HS-5 (cell line): ENCODE measurements around the gene SLC25A43.
"Not testable (repeated sequence)": the region's sequence is repeated elsewhere in the genome, so short reads cannot be mapped to it uniquely, and the experiment has no call there.

Source experiments
- DNase-seq: peaks from one replicate; pipeline ENCODE4 v3.0.0-alpha.2; 2012; ENCODE audit warnings: low read depth

Gene SLC25A43

DNA sequence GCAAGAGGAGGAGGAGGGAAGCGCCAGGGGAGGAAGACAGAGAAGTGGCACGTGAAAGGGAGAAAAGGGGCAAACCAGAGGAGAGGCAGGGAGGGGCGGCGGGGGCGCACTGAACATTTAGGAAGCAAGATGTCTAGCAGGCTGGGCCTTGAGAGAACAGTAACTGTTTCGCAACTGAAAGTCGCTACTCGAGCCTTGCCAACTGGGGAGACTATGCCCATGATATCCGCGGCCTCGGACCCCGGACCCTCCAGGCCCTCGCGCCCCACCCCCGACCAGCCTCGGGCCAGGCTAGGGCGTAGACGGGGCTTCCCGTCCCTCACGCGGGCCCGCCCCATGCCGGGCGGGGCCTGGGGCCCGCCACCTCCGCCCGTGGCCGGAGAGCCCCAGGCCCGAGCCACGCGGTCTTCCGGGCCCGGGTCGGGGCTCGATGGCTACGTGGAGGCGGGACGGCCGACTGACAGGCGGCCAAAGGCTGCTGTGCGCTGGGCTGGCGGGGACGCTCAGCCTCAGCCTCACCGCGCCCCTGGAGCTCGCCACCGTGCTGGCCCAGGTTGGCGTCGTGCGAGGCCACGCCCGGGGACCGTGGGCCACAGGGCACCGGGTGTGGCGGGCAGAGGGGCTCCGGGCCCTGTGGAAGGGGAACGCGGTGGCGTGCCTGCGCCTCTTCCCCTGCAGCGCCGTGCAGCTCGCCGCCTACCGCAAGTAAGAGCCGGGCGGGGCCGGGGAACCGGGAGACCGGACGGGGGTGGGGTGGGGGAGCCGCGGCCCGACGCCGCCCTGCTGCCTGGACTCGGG lies at the start of gene SLC25A43:
Gene SLC25A43 (plus strand): TSS at position 363 of the 798 bp plus-strand sequence. CDS start 68 bp downstream, at position 431.
- DNase-seq = no peak

DNA sequence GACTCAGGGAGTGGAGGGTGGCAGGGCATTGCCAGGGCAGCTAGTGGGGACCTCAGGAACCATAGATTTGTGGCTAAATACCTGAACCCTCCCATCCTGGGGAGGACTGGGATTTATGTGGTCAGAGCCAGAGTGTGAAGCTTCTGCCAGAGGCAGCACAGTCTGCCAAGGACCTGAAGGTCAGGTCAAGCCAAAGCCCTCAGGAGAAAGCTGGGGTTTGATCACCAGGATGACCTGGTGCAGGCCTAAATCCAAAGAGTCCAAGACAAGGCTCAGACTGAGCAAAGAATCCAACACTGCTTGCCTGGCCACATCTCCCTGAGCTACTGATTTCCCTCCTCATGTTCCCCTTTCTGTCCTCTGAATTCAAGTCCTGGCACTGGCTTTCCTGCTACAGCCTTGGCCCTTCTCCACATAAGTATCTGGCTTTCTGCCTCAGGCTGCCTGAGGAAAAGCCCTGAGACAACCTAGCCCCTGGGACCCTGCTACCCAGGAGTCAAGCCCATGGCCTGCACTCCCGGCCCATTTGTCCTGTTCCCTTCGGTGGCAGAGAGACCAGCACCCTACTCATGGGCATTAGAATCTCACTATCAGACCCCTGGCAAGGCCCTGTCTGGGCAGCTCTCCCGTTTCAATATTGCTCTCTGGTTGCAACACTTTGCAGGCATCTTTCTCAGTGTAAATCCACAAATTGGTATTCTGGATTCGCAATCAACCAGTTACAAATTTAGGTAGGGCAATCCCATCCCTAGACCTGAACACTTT lies 39.3 kb upstream of the SLC25A43 start:
- DNase-seq = no peak

DNA sequence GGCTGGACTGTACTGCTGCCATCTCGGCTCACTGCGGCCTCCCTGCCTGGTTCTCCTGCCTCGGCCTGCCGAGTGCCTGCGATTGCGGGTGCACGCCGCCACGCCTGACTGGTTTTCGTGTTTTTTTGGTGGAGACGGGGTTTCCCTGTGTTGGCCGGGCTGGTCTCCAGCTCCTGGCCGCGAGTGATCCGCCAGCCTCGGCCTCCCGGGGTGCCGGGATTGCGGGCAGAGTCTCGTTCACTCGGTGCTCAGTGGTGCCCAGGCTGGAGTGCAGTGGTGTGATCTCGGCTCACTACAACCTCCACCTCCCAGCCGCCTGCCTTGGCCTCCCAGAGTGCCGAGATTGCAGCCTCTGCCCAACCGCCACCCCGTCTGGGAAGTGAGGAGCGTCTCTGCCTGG lies 37.7 kb upstream of the SLC25A43 start:
- not testable (repeated sequence) for DNase-seq

DNA sequence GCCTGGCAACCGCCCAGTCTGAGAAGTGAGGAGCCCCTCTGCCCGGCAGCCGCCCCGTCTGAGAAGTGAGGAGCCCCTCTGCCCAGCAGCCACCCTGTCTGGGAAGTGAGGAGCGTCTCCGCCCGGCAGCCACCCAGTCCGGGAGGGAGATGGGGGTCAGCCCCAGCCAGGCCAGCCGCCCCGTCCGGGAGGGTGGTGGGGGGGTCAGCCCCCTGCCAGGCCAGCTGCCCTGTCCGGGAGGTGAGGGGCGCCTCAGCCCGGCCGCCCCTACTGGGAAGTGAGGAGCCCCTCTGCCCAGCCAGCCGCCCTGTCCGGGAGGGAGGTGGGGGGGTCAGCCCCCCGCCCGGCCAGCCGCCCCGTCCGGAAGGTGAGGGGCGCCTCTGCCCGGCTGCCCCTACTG lies 37.1 kb upstream of the SLC25A43 start:
- DNase-seq = not testable (repeated sequence)

DNA sequence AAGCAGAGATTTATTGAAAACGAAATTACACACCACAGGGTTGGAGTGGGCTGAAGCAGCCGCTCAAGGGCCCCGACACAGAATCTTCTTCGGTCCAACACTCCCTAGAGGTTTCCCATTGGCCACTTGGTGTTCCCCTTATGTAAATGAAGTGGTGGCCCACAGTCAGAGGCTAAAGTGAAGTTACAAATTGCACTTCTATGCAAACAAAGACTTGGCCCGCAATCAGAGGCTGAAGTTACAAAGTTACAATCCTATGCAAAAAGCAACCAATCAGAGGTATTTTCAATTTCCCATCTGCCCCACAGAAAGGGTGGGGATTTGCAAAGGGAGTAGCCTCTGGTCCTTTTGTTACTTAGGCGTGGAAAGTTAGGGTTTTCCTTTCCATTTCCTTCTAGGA lies 35.7 kb upstream of the SLC25A43 start:
- DNase-seq = no peak

DNA sequence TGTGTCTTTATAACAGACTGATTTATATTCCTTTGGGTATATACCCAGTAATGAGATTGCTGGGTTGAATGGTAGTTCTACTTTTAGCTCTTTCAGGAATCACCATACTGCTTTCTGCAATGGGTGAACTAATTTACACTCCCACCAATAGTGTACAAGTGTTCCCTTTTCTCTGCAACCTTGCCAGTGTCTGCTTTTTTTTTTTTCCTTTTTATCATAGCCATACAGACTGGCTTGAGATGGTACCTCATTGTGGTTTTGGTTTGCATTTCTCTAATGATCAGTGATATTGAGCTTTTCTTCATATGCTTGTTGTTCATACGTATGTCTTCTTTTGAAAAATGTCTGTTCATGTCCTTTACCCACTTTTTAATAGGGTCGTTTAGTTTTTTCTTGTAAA lies 27.3 kb upstream of the SLC25A43 start:
- DNase-seq = not testable (repeated sequence)

DNA sequence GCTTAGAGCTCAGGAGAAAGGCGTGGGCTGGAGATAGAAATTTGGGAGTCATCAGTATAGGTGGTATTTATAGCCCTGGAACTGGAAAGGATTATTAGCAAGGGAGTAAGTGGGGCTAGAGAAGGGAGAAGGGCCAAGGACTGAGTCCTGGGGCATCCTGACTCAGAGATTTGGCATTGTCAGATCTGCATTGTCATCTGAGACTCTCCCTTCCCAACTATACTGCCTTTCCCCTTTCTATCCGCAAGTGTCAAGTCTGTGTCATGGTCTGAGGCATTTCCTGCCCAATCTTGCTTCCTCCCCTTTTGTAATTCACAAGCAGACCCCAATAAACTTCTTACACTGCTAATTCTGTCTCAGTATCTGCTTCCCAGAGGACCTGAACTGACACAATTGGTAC lies 24.4 kb upstream of the SLC25A43 start:
- DNase-seq = peak; percentile 40

DNA sequence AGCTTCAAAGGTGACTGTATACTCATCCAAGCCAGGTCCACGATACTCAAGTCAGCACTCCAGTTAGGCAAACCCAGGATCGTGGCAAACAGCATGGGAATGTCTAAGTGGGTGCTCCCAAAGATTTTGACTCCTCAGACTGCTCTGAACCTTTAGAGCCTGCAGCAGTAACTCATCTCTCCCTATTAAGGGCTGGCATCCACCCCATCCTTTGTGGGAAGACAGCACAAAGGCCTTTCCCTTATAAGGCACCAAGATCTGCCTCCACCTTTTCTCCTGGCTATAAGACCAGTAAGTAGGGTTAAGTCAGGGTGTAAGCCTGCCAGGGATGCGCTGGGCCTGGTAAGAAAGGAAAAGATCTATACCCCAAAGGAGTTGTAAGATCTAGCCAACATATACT lies 23.6 kb upstream of the SLC25A43 start:
- DNase-seq = no peak

DNA sequence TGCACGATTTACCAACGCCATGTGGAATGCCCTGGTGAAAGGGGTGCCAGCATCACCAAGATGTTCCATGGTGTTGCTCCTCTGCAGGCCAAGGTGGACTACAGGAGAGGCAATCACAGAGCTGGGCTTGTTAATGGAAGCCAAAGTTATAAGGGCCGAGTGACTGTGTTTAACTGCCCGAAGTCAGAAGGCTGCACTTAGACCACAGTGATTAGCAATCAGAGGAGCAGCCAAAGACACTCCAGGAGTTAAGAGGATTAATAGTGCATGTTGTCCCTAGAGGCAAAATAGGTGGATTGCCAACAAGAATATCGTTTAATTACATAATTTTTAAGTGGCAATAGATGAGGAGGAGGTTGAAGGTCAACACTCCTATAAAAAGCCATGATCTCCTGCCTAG lies 22.8 kb upstream of the SLC25A43 start:
- DNase-seq = no peak

DNA sequence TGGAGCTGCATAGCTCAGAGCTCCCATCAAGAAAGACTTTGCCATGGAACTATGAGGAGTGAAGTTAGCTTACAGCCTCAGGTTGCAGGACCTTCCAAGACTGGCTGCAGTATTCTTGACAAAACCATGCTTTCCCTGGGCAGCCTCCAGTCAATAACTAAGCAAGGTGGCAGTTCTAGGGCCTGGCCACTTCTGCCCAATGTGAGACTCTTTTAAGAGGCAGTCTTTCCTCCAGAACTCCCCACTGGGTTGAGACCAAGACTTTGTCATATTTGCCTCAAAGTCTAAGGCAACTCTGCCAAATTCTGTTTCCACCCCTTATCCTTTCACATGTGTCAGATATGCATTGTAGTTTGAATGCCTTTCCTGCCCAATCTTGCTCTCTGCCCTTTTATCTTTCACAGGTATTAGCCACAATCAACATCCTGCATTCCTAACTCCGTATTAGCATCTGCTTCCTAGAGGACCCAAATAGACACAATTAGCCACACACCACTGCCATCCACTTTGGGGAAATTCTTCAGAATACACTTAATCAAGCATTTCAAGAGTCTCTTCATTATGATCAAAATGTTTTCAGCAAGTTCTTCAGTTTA lies 17.7 kb upstream of the SLC25A43 start:
- DNase-seq = no peak

DNA sequence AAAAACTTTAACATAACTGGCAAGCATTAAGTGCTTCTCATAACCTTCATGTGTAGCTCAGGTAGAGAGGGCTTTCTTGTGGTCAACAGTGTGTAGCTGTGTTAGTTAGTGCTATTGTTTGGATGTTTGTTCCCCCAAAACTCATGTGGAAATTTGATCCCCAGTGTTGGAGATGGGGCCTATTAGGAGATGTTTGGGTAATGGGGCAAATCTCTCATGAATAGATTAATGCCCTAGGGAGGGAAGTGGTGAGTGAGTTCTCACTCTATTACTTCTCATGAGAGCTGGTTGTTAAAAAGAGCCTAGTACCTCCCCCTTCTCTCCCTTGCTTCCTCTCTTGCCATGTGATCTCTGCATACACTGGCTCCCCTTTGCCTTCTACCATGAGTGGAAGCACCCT lies 16.5 kb upstream of the SLC25A43 start:
- DNase-seq = no peak

DNA sequence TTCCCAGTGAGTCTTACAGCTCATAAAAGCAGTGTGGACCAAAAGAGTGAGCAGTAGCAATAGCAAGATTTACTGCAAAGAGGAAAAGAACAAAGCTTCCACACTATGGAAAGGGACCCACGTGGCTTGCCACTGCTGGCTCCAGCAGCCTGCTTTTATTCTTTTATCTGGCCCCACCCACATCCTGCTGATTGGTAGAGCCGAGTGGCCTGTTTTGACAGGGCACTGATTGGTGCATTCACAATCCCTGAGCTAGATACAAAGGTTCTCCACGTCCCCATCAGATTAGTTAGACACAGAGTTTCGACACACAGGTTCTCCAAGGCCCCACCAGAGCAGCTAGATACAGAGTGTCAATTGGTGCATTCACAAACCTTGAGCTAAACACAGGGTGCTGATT lies 12.5 kb upstream of the SLC25A43 start:
- not testable (repeated sequence) for DNase-seq

DNA sequence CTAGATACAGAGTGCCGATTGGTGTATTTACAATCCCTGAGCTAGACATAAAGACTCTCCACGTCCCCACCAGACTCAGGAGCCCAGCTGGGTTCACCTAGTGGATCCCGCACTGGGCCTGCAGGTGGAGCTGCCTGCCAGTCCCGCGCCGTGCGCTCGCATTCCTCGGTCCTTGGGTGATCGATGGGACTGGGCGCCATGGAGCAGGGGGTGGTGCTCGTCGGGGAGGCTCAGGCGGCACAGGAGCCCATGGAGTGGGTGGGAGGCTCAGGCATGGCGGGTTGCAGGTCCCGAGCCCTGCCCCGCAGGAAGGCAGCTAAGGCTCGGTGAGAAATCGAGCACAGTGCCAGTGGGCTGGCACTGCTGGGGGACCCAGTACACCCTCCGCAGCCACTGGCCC lies 11.7 kb upstream of the SLC25A43 start:
- not testable (repeated sequence) for DNase-seq

DNA sequence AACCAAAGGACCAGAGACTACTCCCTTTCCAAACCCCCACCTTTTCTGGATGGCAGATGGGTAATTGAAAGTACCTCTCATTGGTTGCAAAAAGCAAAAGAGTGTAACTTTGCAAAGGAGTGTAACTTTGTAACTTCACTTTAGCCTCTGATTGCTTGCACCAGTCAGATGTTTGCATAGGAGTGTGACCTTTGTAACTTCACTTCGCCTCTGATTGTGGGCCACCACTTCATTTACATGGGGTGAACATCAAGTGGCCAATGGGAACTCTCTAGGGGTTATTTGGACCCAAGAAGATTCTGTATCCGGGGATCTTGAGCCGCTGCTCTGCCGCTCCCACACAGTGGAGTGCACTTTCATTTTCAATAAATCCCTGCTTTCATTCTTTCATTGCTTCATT lies 9.9 kb upstream of the SLC25A43 start:
- DNase-seq = no peak

DNA sequence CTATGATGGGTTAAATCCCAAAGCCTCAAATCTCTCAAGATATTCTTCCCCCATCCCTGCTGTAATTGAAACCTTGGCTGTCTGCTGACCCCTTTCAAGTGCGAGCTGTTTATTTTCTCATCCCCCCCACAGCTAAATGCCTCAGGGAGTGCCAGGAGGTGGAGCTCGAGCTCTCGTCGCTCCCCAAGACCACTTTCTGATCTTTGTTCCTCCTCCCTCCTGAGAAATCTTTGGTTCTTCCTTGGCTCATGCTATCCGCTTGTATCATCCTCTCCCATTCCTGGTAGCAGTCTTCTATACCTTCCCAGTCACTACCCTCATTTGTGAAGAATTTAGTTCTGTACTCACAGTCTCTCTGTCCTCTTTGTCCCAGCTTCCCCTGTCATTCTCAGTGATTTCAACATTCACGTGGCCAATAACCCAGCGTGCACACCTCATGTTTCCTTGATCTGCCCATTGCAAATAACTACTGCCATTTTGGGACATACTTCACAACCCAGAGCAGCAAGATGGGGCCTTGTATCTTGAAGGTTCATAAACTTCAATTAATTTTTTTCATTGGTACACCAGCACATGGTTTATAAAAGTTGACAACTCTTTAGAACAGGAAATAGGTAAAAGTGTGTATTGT lies 9.2 kb upstream of the SLC25A43 start:
- no peak for DNase-seq

DNA sequence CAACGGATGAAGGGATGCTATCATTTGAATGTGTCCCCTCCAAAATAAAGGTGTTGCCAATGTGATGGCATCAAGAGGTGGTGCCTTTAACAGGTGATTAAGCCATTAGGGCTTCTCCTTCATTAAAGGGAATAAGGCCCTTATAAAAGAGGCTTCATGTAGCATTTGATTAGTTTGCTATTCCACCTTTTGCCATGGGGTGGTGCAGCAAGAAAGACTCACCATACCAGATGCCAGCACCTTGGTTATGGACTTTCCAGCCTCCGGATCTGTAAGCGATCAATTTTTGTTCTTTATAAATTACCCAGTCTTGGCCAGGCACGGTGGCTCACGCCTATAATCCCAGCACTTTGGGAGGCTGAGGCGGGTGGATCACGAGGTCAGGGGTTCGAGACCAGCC lies 7.9 kb upstream of the SLC25A43 start:
- DNase-seq = no peak

DNA sequence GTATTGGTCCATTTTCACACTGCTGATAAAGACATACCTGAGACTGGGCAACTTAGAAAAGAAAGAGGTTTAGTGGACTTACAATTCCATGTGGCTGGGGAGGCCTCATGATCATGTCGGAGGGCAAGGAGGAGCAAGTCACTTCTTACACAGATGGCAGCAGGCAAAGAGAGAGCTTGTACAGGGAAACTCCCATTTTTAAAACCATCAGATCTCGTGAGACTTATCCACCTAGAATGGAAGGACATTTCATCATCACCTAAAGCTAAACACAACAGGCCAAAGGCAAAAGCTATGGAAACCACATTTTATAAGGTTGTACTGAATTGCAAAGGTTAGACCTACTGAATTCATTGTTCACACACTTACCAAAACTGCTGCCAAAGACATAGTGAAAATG lies 6.0 kb upstream of the SLC25A43 start:
- no peak for DNase-seq

DNA sequence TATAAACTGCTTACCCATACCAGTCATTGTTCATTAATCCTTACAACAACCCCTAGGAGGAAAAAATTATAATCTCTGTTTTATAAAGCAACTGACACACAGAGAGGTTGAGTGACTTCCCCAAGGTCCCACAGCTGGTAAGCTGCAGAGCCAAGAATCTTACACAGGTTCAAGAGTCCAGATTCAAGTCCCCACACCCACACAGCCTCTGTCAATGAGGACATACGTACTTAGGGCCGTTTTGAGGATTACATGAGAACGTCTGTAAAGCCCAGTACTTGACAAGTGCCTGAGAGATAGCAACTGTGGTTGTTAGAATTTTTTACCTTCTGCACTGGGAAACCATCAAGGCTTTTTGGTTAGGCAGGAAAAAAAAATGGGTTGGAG lies 556 bp upstream of the SLC25A43 start:
- no peak for DNase-seq

DNA sequence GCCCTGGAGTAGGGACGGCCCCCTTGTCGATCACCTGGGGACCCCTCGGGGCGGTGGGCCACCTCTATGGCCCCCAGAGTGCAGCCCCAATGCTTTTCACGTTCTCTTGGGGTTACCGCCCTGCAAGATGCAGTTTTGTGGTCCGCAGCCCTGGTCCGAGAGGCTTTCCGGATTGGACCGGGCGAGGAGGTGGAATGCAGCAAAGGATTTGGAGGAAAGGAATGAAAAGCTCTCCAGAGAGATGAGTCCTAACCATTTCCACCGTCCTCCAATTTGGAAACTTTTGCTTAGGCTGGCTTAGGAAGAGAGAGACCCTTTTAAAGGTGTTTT lies 601 bp downstream of the SLC25A43 start:
- DNase-seq = no peak

DNA sequence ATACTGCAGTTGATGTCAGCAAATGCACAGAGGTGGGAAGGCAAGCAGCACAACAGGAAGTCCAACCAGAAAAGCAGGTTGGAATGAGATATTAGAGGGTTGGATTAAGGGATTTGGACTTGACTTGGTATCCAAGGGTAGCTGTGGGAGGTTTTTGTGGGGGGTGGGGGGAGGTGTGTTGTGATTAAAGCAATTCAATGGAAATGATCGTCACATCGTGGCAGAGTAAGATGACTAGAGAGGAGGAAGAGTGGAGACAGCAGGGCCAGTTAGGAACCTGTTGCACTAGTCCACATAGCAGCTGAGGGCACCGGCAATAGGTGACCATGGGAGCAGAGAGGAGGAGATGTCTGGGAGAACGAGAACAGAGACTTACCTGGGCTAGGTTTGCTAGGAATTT lies 2.4 kb downstream of the SLC25A43 start:
- DNase-seq = no peak

DNA sequence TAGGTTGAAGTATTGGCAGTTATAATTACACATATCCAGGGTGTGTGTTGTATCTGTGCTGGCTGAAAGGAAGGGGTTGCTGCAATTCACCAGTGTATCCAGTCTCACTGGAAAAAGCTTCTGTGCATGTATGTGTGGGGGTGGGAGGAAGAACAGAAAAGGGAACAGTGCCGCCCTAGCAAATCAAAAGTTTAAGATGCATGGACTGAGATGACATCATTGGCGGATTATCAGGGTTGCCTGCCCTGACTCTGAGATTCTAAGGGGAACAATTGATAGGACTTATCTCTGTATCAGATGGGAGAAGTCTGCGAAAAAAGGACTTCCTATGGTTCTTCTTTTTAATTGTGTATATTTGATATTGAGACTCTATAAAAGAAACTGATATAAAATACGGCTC lies 3.5 kb downstream of the SLC25A43 start:
- DNase-seq = no peak

DNA sequence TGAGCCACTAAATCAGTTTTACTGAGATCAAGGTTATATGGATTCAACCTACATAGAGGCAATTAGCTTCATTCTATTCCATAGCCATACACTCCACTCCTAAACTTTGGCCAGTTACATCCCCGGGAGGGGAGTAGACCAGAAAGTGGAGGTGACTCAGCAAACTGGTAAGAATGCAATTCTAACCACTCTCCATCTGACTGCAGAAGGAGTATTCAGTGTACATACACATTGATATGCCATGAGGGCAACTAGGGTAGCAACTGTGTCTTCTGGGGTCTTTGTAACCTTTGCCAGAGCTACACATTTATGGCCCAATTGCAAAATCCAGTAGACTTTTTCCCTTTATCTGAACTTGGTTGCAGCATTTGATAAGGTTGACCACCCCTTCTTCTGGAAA lies 7.6 kb downstream of the SLC25A43 start:
- no peak for DNase-seq

DNA sequence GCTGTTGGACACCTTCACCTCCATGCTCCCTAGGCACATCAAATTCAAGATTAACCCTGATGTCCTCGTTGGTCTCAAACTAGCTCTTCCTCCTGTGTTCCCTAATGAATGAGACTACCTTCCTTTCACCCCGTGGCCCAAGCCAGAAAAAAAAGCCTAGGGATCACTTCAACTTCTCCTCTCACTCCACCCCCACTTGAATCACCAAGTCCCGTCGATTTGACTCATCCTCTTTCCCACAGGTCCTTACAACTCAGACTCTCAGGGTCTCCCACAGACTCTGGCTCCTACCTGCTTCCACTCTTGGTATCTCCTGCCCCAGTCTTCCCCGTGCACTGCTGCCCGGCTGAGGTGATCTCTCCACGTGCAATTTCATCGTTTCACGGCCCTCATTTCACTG lies 8.5 kb downstream of the SLC25A43 start:
- DNase-seq = no peak
